Endothelial cell of umbilical vein (primary cell): ENCODE results near the gene TEX35. TPM values are rescaled to one million over a fixed set of nuclear protein-coding genes. Genes with fewer than 3 reads are reported as not detected.

Experiments
- BruUV-seq: library from RNA; stranded (reverse); fragments of 400-500 nt; replicated peaks from 2 replicates; lab custom pipeline; 2021; lab: Mats Ljungman, UMichigan
- CTCF ChIA-PET: fragments of 300-600, 350-600 bp; sonication (Branson Sonifier 250); formaldehyde crosslinking; loops from one replicate; lab custom pipeline; 2021; ENCODE audit warnings: antibody characterized with exemption, inconsistent platforms; lab: Charles Lee
- POLR2A ChIA-PET: fragments of 300-600, 350-600 bp; sonication (Branson Sonifier 250); formaldehyde crosslinking; loops from one replicate; lab custom pipeline; 2021; ENCODE audit warnings: antibody characterized with exemption, inconsistent platforms; lab: Charles Lee
- DNase-seq: peaks from one replicate; pipeline ENCODE4 v3.0.0-alpha.2; 2011; ENCODE audit warnings: low read depth, low spot score
- FAIRE-seq: peaks from 2 replicates; lab custom pipeline; 2011; peaks lifted over from hg19 to GRCh38; lab: Jason Lieb, UNC
- H2AFZ ChIP-seq: 2 replicates; pipeline ENCODE4 v1.6.0; 2012; ENCODE audit warnings: low read depth, low read length, control low read depth, inconsistent platforms
- H3K27ac ChIP-seq: 2 replicates; pipeline ENCODE4 v1.5.1; 2011; ENCODE audit warnings: low read depth, mild to moderate bottlenecking, control low read depth, low read length, moderate library complexity; ENCODE audit not compliant: insufficient read depth
- H3K27me3 ChIP-seq, 2 experiments: 2 replicates each; pipeline versions ENCODE4 v1.6.0 to v1.6.1; 2011; ENCODE audit warnings: low read length in 2 of 2, mixed read lengths in 1 of 2; ENCODE audit not compliant: control insufficient read depth in 2 of 2, insufficient read depth in 2 of 2
- H3K36me3 ChIP-seq, 2 experiments: 2 replicates in 1 of 2; 3 replicates in 1 of 2; pipeline ENCODE4 v1.5.1; 2011; ENCODE audit warnings: low read length in 2 of 2, mild to moderate bottlenecking in 1 of 2, moderate library complexity in 1 of 2; ENCODE audit not compliant: control insufficient read depth in 2 of 2, insufficient read depth in 2 of 2; ENCODE audit errors: extremely low read depth in 1 of 2
- H3K4me1 ChIP-seq: 3 replicates; pipeline ENCODE4 v1.5.1; 2011; ENCODE audit warnings: mild to moderate bottlenecking, low read length; ENCODE audit not compliant: control insufficient read depth, insufficient read depth; ENCODE audit errors: extremely low read depth
- H3K4me2 ChIP-seq: 2 replicates; pipeline ENCODE4 v1.6.1; 2011; ENCODE audit warnings: low read length, control low read depth, mixed read lengths; ENCODE audit not compliant: insufficient read depth
- H3K4me3 ChIP-seq, 3 experiments: fragments of 200-600 bp in 1 of 3; sonication (generic), shearing (Covaris generic) in 1 of 3; replicated peaks in 1 of 3; 2 replicates each; pipeline ENCODE4 v1.5.1; 2011 to 2016; ENCODE audit warnings: control low read depth in 3 of 3, low read length in 3 of 3, mild to moderate bottlenecking in 2 of 3, inconsistent platforms in 1 of 3, low read depth in 1 of 3, moderate library complexity in 1 of 3; ENCODE audit not compliant: insufficient read depth in 1 of 3
- H3K79me2 ChIP-seq: 2 replicates; pipeline ENCODE4 v1.6.0; 2012; ENCODE audit warnings: low read length, inconsistent platforms; ENCODE audit not compliant: control insufficient read depth, insufficient read depth
- H3K9ac ChIP-seq: replicated peaks from 2 replicates; pipeline ENCODE3; 2011; ENCODE audit warnings: low read length, control low read depth; ENCODE audit not compliant: insufficient read depth; ENCODE audit errors: extremely low read depth
- H3K9me1 ChIP-seq: replicated peaks from 3 replicates; pipeline ENCODE4 v1.6.0; 2011; ENCODE audit warnings: mild to moderate bottlenecking, low read length; ENCODE audit not compliant: control insufficient read depth, insufficient read depth; ENCODE audit errors: extremely low read depth
- H3K9me3 ChIP-seq: replicated peaks from 2 replicates; pipeline ENCODE4 v1.5.1; 2012; ENCODE audit warnings: low read length, inconsistent platforms; ENCODE audit not compliant: control insufficient read depth, insufficient read depth
- H4K20me1 ChIP-seq: replicated peaks from 2 replicates; pipeline ENCODE3; 2011; ENCODE audit warnings: mild to moderate bottlenecking, low read length; ENCODE audit not compliant: control insufficient read depth, insufficient read depth; ENCODE audit errors: extremely low read depth
- CTCF ChIP-seq, 2 donors: IDR thresholded peaks; 1 replicate in 1 of 2; 2 replicates in 1 of 2; pipeline ENCODE4 v1.5.1; 2011; ENCODE audit warnings: low read length in 2 of 2, mild to moderate bottlenecking in 2 of 2, moderate library complexity in 2 of 2, control low read depth in 1 of 2, inconsistent platforms in 1 of 2, low read depth in 1 of 2; ENCODE audit not compliant: insufficient read depth in 1 of 2; ENCODE audit errors: extremely low read depth in 1 of 2
- EZH2 ChIP-seq: IDR thresholded peaks from 2 replicates; pipeline ENCODE4 v1.6.1; 2012; ENCODE audit warnings: borderline replicate concordance, low read depth, mild to moderate bottlenecking, moderate library complexity, low read length, inconsistent platforms; ENCODE audit not compliant: severe bottlenecking
- FOS ChIP-seq: IDR thresholded peaks from 2 replicates; pipeline ENCODE4 v1.6.1; 2011; ENCODE audit warnings: mild to moderate bottlenecking, low read length, moderate library complexity, borderline replicate concordance; ENCODE audit not compliant: insufficient read depth
- GATA2 ChIP-seq: IDR thresholded peaks from 2 replicates; pipeline ENCODE4 v1.7.0; 2011; ENCODE audit warnings: low read depth, mild to moderate bottlenecking, moderate library complexity, mixed read lengths, low read length; ENCODE audit not compliant: insufficient read length, insufficient read depth
- JUN ChIP-seq: IDR thresholded peaks from 2 replicates; pipeline ENCODE4 v1.6.1; 2011; ENCODE audit warnings: borderline replicate concordance, low read depth; ENCODE audit not compliant: insufficient read length, insufficient read depth
- MAX ChIP-seq: IDR thresholded peaks from 2 replicates; pipeline ENCODE4 v1.6.1; 2011; ENCODE audit not compliant: insufficient read depth, insufficient read length
- MYC ChIP-seq: IDR thresholded peaks from one replicate; pipeline ENCODE4 v1.6.1; 2011; ENCODE audit warnings: mild to moderate bottlenecking, low read depth, low read length
- POLR2A ChIP-seq: IDR thresholded peaks from 2 replicates; pipeline ENCODE4 v1.6.1; 2012; ENCODE audit warnings: low read depth, mild to moderate bottlenecking, control low read depth, low read length
- POLR2AphosphoS5 ChIP-seq: IDR thresholded peaks from 2 replicates; pipeline ENCODE4 v1.6.1; 2012; ENCODE audit warnings: low read depth, mild to moderate bottlenecking, control low read depth, low read length, moderate library complexity; ENCODE audit not compliant: insufficient read depth
- dilution Hi-C: fragments of 300-500 bp; cut with MboI; formaldehyde crosslinking; loops from one replicate; pipeline ENCODE4 v1.15.0; 2019; ENCODE audit warnings: low sequenced_read_pairs; ENCODE audit not compliant: extremely low pct_ligation_motif_present
- intact Hi-C: fragments of 100-400 bp; cut with micrococcal nuclease; formaldehyde crosslinking; loops from one replicate; pipeline ENCODE4 v1.10.0; 2022
- polyA plus RNA-seq, 4 experiments: library from polyadenylated mRNA; depleted of rRNA in 3 of 4; stranded (reverse) in 3 of 4; unstranded in 1 of 4; fragments of >200 nt; gene quantifications; 2 replicates each; pipeline versions ENCODE4 v1.2.1 to v1.2.3, GENCODE V29; 2011 to 2012; ENCODE audit warnings: missing spikeins in 1 of 4
- total RNA-seq: library from RNA; stranded (reverse); gene quantifications from 2 replicates; pipeline ENCODE4 v1.2.3, GENCODE V29; 2021

The TEX35 gene
- total and polyA plus RNA-seq, 2 donors (not counting 3 experiments of a cell fraction or from before 2014, with no cell fraction given) = not detected

- no peak overlapping the region for H3K27ac ChIP-seq
- no peaks in the 10 kb centered on the region for H3K9me3 ChIP-seq
- no peaks in the 10 kb centered on the region for H3K79me2 ChIP-seq
- intact Hi-C loops (loop anchor here (5.0 kb wide), 1 partner anchor 552 kb away; the partner anchor contains the start of gene TOR3A), dilution Hi-C loops (no loop called here)
- no peaks in the 10 kb centered on the region for H3K27me3 ChIP-seq
- no peak for FAIRE-seq
- no peak overlapping the region for H3K9ac ChIP-seq
- H3K36me3 ChIP-seq = no peaks in the 10 kb centered on the region
- H2AFZ ChIP-seq = no peak overlapping the region
- no TSS peak for BruUV-seq
- no peaks in the 10 kb centered on the region for H4K20me1 ChIP-seq
- no peak for DNase-seq
- ChIA-PET POLR2A (no interaction called here), CTCF (interaction anchor here (1.0 to 14.6 kb wide), 8 partner anchors 9 to 473 kb away, joined by 4 to 349 read pairs (median 10); no protein-coding TSS in a partner anchor)
- H3K4me1 ChIP-seq = no peaks in the 10 kb centered on the region
- no peaks in the 10 kb centered on the region for H3K9me1 ChIP-seq
- TF ChIP-seq JUN = no peak
- no peak for TF ChIP-seq GATA2
- TF ChIP-seq EZH2 = no peak
- no peak for TF ChIP-seq POLR2A
- TF ChIP-seq FOS = no peak
- TF ChIP-seq MYC = no peak
- no peak for TF ChIP-seq MAX
- TF ChIP-seq CTCF (IDR thresholded peaks at IDR 0.05; ENCODE audit: extremely low read depth in 1 of 2, insufficient read depth in 1 of 2, low read depth in 1 of 2, low read length in 2 of 2) = no peak
- TF ChIP-seq POLR2AphosphoS5 = no peak
- H3K4me2 ChIP-seq = no peak overlapping the region
- no peak overlapping the region for H3K4me3 ChIP-seq
Observed at GRCh38 chr1:178530502-178530901, 17.6 kb downstream of the TEX35 start.
